Sigmoid colon (tissue), 7 donors: ENCODE data around the gene NRSN2. TPM values are rescaled to one million over a fixed set of nuclear protein-coding genes. Genes with fewer than 3 reads are reported as not detected.
"Not testable (repeated sequence)": the region's sequence is repeated elsewhere in the genome, so short reads cannot be mapped to it uniquely, and the experiment has no call there.

ENCODE experiments used
- DNase-seq: peaks from one replicate; pipeline ENCODE4 v3.0.0-alpha.2; 2019
- H3K27ac ChIP-seq, 4 donors: fragments of 200-600 bp; sonication (generic); one replicate each; pipeline ENCODE4 v1.5.1; 2016 to 2019; ENCODE audit warnings: mild to moderate bottlenecking in 1 of 4
- H3K27me3 ChIP-seq, 3 donors: fragments of 200-600 bp; sonication (generic); one replicate each; pipeline ENCODE4 v1.5.1; 2019; ENCODE audit warnings: mild to moderate bottlenecking in 1 of 3
- H3K36me3 ChIP-seq, 4 donors: fragments of 200-600 bp; sonication (generic); one replicate each; pipeline ENCODE4 v1.5.1; 2016 to 2019
- H3K4me1 ChIP-seq, 4 donors: fragments of 200-600 bp; sonication (generic); one replicate each; pipeline ENCODE4 v1.5.1; 2017 to 2019
- H3K4me3 ChIP-seq, 4 donors: fragments of 200-600 bp; sonication (generic); one replicate each; pipeline ENCODE4 v1.5.1; 2017 to 2019; ENCODE audit warnings: mild to moderate bottlenecking in 2 of 4, moderate library complexity in 1 of 4
- H3K9me3 ChIP-seq, 4 donors: fragments of 200-600 bp in 3 of 4; sonication (generic) in 3 of 4; one replicate each; pipeline versions ENCODE4 v1.5.1 to v1.6.1; 2013 to 2019
- EP300 ChIP-seq, 4 donors: sonication (generic); formaldehyde crosslinking; IDR thresholded peaks; one replicate each; pipeline ENCODE4 v1.6.1; 2017; ENCODE audit warnings: antibody characterized with exemption in 4 of 4
- POLR2A ChIP-seq, 2 donors: fragments of 450-650 bp; IDR thresholded peaks; one replicate each; pipeline ENCODE4 v1.6.1; 2016; ENCODE audit warnings: antibody characterized with exemption in 2 of 2, mild to moderate bottlenecking in 2 of 2, moderate library complexity in 2 of 2
- POLR2AphosphoS5 ChIP-seq, 4 donors: sonication (generic); formaldehyde crosslinking; IDR thresholded peaks; one replicate each; pipeline ENCODE4 v1.6.1; 2017; ENCODE audit warnings: antibody characterized with exemption in 4 of 4
- WGBS, 2 donors: extraction: QIAGEN DNeasy Blood & Tissue Kit; methylation state at CpG; one replicate each; pipeline ENCODE4 v1.1.7; 2013; 5-methylcytosine and 5-hydroxymethylcytosine counted together
- intact Hi-C: fragments of 100-400 bp; cut with DNase I; formaldehyde crosslinking; loops from one replicate; pipeline ENCODE4 v1.15.1; 2023
- polyA plus RNA-seq, 3 donors: library from polyadenylated mRNA; stranded (reverse); fragments of 200-250 nt; gene quantifications; one replicate each; pipeline ENCODE4 v1.2.3, GENCODE V29; 2013
- total RNA-seq, 4 donors: library from RNA; depleted of rRNA; stranded (reverse); fragments of >200 nt; gene quantifications; one replicate each; pipeline ENCODE4 v1.1.0, GENCODE V29; 2016
- TF ChIP-seq, protein P1 (sequence below), 4 experiments: fragments of 450-650 bp in 3 of 4; fragments of 200-600 bp in 1 of 4; IDR thresholded peaks; one replicate each; pipeline ENCODE4 v1.5.1; 2016 to 2019; ENCODE audit warnings: antibody characterized with exemption in 4 of 4, mild to moderate bottlenecking in 3 of 4, moderate library complexity in 2 of 4
- donor health status: healthy with polysubstance abuse.
- donor health status: Bipolar disorder and iron deficiency.
- donor health status: healthy.

Gene NRSN2
- total and polyA plus RNA-seq, 7 donors: 2.3 to 34.3 (median 23.2) TPM

GRCh38 chr20:368915-369314, 22.0 kb downstream of the NRSN2 start:
- DNase-seq: no peak
- no peak overlapping the region for H3K27ac ChIP-seq
- TF ChIP-seq POLR2A (IDR thresholded peaks at IDR 0.05): no peak
- no peak for TF ChIP-seq POLR2AphosphoS5 (IDR thresholded peaks at IDR 0.05)
- TF ChIP-seq, protein P1, sequence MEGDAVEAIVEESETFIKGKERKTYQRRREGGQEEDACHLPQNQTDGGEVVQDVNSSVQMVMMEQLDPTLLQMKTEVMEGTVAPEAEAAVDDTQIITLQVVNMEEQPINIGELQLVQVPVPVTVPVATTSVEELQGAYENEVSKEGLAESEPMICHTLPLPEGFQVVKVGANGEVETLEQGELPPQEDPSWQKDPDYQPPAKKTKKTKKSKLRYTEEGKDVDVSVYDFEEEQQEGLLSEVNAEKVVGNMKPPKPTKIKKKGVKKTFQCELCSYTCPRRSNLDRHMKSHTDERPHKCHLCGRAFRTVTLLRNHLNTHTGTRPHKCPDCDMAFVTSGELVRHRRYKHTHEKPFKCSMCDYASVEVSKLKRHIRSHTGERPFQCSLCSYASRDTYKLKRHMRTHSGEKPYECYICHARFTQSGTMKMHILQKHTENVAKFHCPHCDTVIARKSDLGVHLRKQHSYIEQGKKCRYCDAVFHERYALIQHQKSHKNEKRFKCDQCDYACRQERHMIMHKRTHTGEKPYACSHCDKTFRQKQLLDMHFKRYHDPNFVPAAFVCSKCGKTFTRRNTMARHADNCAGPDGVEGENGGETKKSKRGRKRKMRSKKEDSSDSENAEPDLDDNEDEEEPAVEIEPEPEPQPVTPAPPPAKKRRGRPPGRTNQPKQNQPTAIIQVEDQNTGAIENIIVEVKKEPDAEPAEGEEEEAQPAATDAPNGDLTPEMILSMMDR (IDR thresholded peaks at IDR 0.05): no peak
- no peak for TF ChIP-seq EP300 (IDR thresholded peaks at IDR 0.05)
- peaks cover 0 to 3% (median 0%) of the 10 kb centered on the region in 4 donors for H3K4me1 ChIP-seq
- intact Hi-C loops: no loop called here
- H3K36me3 ChIP-seq: no peaks in the 10 kb centered on the region
- 96% methylated on average over 4 of the region's 4 CpGs for WGBS, 2 donors
- H3K4me3 ChIP-seq: no peak overlapping the region
- no peaks in the 10 kb centered on the region for H3K27me3 ChIP-seq
- no peaks in the 10 kb centered on the region for H3K9me3 ChIP-seq

DNA sequence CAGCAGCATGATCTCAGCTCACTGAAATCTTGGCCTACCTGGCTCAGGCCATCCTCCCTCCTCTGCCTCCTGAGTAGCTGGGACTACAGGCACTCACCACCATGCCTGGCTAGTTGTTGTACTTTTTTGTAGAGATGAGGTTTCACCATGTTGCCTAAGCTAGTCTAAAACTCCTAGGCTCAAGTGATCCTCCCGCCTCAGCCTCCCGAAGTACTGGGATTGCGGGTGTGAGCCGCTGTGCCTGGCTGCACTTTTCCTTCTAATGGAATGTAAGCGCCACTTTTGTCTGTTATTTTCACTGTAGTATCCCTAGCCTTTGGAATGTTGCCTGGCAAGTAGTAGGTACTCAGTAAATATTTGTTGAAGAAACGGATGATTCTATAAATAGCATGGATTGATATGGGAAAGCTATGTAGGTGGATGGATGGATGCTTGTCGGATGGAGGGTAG, 23.3 kb downstream of the NRSN2 start:
- no peaks in the 10 kb centered on the region for H3K36me3 ChIP-seq
- no peaks in the 10 kb centered on the region for H3K27me3 ChIP-seq
- H3K4me1 ChIP-seq: peaks cover 0 to 3% (median 0%) of the 10 kb centered on the region in 4 donors
- no peak for TF ChIP-seq POLR2A (IDR thresholded peaks at IDR 0.05)
- TF ChIP-seq, protein P1 (IDR thresholded peaks at IDR 0.05): no peak
- no peak for TF ChIP-seq EP300 (IDR thresholded peaks at IDR 0.05)
- no peak for TF ChIP-seq POLR2AphosphoS5 (IDR thresholded peaks at IDR 0.05)
- H3K27ac ChIP-seq: no peak overlapping the region
- intact Hi-C loops: no loop called here
- DNase-seq: no peak
- 16 to 70% methylated on average over 7 of the region's 7 CpGs for WGBS, 2 donors
- H3K9me3 ChIP-seq: no peaks in the 10 kb centered on the region
- no peak overlapping the region for H3K4me3 ChIP-seq

DNA sequence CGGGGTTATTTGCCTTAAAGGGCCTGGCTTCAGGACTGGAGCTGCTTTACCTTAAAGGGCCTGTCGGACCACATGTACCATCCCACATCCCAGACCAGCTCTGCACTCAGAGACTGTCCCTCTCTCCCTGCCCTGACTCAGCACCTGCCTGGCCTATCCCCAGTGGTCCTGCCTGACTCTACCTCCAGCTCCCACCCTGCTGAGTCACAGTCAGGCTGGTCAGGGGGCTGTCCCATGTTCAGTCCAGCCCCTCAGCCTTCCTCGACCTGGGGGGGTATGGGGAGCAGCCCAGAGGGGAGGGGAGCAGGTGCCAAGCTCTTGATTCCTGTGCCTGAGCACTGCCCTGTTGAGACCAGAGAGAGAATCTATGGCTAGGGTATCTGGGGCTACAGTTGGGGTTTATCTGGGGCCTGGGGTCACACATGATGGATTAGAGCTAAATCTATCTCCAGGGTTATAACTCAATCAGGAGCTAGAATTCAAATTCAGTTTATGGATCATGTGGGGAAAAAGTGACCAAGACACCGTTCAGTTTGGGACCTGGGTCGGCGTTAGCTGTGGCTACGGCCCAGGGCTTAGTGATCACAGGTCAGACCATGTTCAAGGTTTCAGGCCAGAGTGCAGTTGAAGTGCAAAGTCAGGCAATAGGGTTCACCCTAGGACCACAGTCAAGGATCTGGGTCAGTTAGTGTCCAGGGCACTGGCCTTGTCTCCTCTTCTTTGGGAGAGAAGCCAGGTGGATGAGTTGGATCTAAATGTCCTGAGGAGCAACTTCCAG, 24.3 kb downstream of the NRSN2 start:
- DNase-seq: no peak
- Histone ChIP-seq H3K9me3 (no peaks in the 10 kb centered on the region), H3K4me1 (peaks cover 0 to 3% (median 0%) of the 10 kb centered on the region in 4 donors), H3K27ac (peak overlapping the region in 1 of 4 donors; percentile 32), H3K36me3 (no peaks in the 10 kb centered on the region), H3K4me3 (no peak overlapping the region), H3K27me3 (no peaks in the 10 kb centered on the region)
- intact Hi-C loops: no loop called here
- 84 to 87% methylated on average over 7 of the region's 7 CpGs for WGBS, 2 donors
- no peak for TF ChIP-seq POLR2A (IDR thresholded peaks at IDR 0.05)
- TF ChIP-seq, protein P1 (IDR thresholded peaks at IDR 0.05): no peak
- no peak for TF ChIP-seq EP300 (IDR thresholded peaks at IDR 0.05)
- no peak for TF ChIP-seq POLR2AphosphoS5 (IDR thresholded peaks at IDR 0.05)

GRCh38 chr20:371755-372542, 25.0 kb downstream of the NRSN2 start:
- WGBS, 2 donors: 68 to 76% methylated on average over 10 of the region's 10 CpGs
- H3K27me3 ChIP-seq: no peaks in the 10 kb centered on the region
- no peak overlapping the region for H3K4me3 ChIP-seq
- peak; percentile 77 for DNase-seq
- H3K27ac ChIP-seq: peak overlapping the region in 1 of 4 donors; percentile 39
- H3K4me1 ChIP-seq: peaks cover 0 to 3% (median 0%) of the 10 kb centered on the region in 4 donors
- no peaks in the 10 kb centered on the region for H3K9me3 ChIP-seq
- no peaks in the 10 kb centered on the region for H3K36me3 ChIP-seq
- TF ChIP-seq EP300 (IDR thresholded peaks at IDR 0.05): no peak
- TF ChIP-seq POLR2A (IDR thresholded peaks at IDR 0.05): no peak
- no peak for TF ChIP-seq POLR2AphosphoS5 (IDR thresholded peaks at IDR 0.05)
- TF ChIP-seq, protein P1 (IDR thresholded peaks at IDR 0.05): no peak
- intact Hi-C loops: no loop called here

DNA sequence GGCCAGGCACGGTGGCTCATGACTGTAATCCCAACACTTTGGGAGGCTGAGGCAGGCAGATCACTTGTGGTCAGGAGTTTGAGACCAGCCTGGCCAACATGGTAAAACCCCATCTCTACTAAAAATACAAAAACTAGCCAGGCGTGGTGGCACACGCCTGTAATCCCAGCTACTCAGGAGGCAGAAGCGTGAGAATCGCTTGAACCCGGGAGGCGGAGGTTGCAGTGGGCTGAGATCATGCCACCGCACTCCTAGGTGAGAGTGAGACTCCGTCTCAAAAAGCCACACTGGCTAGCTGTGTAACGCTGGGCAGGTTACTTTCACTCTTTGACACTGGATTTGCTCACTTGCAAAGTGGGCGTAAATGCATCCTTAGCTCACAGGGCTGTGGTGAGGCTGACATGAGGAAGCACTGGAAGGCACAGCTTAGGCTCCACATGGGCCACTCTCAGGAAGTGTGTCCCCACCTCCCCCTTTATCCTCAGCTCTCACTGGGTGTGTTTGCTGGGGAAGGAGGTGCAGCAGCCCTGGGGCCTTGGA, 25.7 kb downstream of the NRSN2 start:
- 88 to 91% methylated on average over 11 of the region's 11 CpGs for WGBS, 2 donors
- intact Hi-C loops, H3K4me3 ChIP-seq, H3K27me3 ChIP-seq, H3K9me3 ChIP-seq, DNase-seq, H3K36me3 ChIP-seq, H3K4me1 ChIP-seq: not testable (repeated sequence)
- H3K27ac ChIP-seq: peak overlapping the region in 1 of 4 donors; percentile 39
